Caco-2 (cell line): Measurements from ENCODE around the gene SMIM45.

Experiments
- BruUV-seq: library from RNA; stranded (reverse); fragments of 400-500 nt; replicated peaks from 2 replicates; lab custom pipeline; 2021; lab: Mats Ljungman, UMichigan
- CTCF ChIA-PET: fragments of 300-600 bp; sonication (Branson Sonifier 250); formaldehyde crosslinking; loops from one replicate; lab custom pipeline; 2022; ENCODE audit warnings: antibody characterized with exemption; lab: Charles Lee
- POLR2A ChIA-PET: fragments of 300-600 bp; sonication (Branson Sonifier 250); formaldehyde crosslinking; loops from one replicate; lab custom pipeline; 2022; ENCODE audit warnings: antibody characterized with exemption; lab: Charles Lee
- DNase-seq, 2 experiments: peaks; one replicate each; pipeline versions ENCODE4 v3.0.0 to v3.0.0-alpha.2; 2020 to 2022
- H3K27me3 ChIP-seq: replicated peaks from 2 replicates; pipeline ENCODE4 v1.6.0; 2011; ENCODE audit warnings: low read length; ENCODE audit not compliant: control insufficient read depth, insufficient read depth
- H3K36me3 ChIP-seq: 2 replicates; pipeline ENCODE4 v1.5.1; 2011; ENCODE audit warnings: low read length; ENCODE audit not compliant: control insufficient read depth, insufficient read depth
- H3K4me1 ChIP-seq: fragments of 250-450 bp; sonication (Bioruptor Pico); 2 replicates; pipeline ENCODE4 v1.5.1; 2020; ENCODE audit warnings: mild to moderate bottlenecking
- H3K4me3 ChIP-seq: 2 replicates; pipeline ENCODE4 v1.5.1; 2011; ENCODE audit warnings: low read depth, mild to moderate bottlenecking, control low read depth, low read length
- H3K9me3 ChIP-seq: fragments of 250-450 bp; sonication (Bioruptor Pico); 2 replicates; pipeline ENCODE4 v1.5.1; 2020; ENCODE audit warnings: mild to moderate bottlenecking, moderate library complexity
- H3K27ac Mint-ChIP-seq: one replicate; pipeline ENCODE4 v1.8.0; 2022; ENCODE audit warnings: mixed read lengths; ENCODE audit not compliant: unreplicated experiment
- H3K27me3 Mint-ChIP-seq: one replicate; pipeline ENCODE4 v1.8.0; 2022; ENCODE audit warnings: mixed read lengths; ENCODE audit not compliant: insufficient read depth, unreplicated experiment
- H3K36me3 Mint-ChIP-seq: one replicate; pipeline ENCODE4 v1.8.0; 2022; ENCODE audit warnings: mild to moderate bottlenecking, mixed read lengths; ENCODE audit not compliant: insufficient read depth, unreplicated experiment
- H3K4me1 Mint-ChIP-seq: one replicate; pipeline ENCODE4 v1.8.0; 2022; ENCODE audit warnings: low read depth, mixed read lengths; ENCODE audit not compliant: unreplicated experiment
- H3K4me3 Mint-ChIP-seq: one replicate; pipeline ENCODE4 v1.8.0; 2022; ENCODE audit warnings: mild to moderate bottlenecking, moderate library complexity, mixed read lengths; ENCODE audit not compliant: unreplicated experiment
- H3K9me3 Mint-ChIP-seq: one replicate; pipeline ENCODE4 v1.8.0; 2022; ENCODE audit warnings: mixed read lengths; ENCODE audit not compliant: unreplicated experiment
- CTCF ChIP-seq, 2 experiments: fragments of 200-600 bp in 1 of 2; IDR thresholded peaks; 1 replicate in 1 of 2; 2 replicates in 1 of 2; pipeline versions ENCODE4 v1.5.1 to v1.8.0; 2011 to 2022; ENCODE audit warnings: antibody characterized with exemption in 1 of 2, control low read depth in 1 of 2, inconsistent platforms in 1 of 2, low read depth in 1 of 2, low read length in 1 of 2, mild to moderate bottlenecking in 1 of 2, moderate library complexity in 1 of 2; ENCODE audit not compliant: insufficient read depth in 1 of 2, severe bottlenecking in 1 of 2, unreplicated experiment in 1 of 2
- intact Hi-C: fragments of 100-400 bp; cut with micrococcal nuclease; formaldehyde crosslinking; loops from one replicate; pipeline ENCODE4 v1.10.0; 2022; ENCODE audit not compliant: unreplicated experiment

The SMIM45 gene

GRCh38 chr22:41951898-41952474 is at the start of gene SMIM45:
SMIM45 (plus strand) TSS chr22:41952150.
- intact Hi-C loops: no loop called here
- POLR2A ChIA-PET: no interaction called here
- no TSS peak for BruUV-seq

GRCh38 chr22:41902932-41903421 is 49.0 kb upstream of the SMIM45 start:
- CTCF ChIA-PET: interaction anchor here (1.0 kb wide), 1 partner anchor 206 kb away, joined by 3 read pairs; no protein-coding TSS in a partner anchor
- POLR2A ChIA-PET: interaction anchor here (0.5 to 0.6 kb wide), 2 partner anchors 52 to 144 kb away, joined by 3 read pairs; no protein-coding TSS in a partner anchor
- no peak for DNase-seq

More at GRCh38 chr22:41951898-41952474, at the start of gene SMIM45:
- no peaks in the 10 kb centered on the region for H3K27me3 ChIP-seq
- no peaks in the 10 kb centered on the region for H3K9me3 Mint-ChIP-seq
- peaks cover 6% of the 10 kb centered on the region for H3K4me1 Mint-ChIP-seq
- no peaks in the 10 kb centered on the region for H3K9me3 ChIP-seq
- CTCF ChIA-PET: no interaction called here
- peaks cover under 1% of the 10 kb centered on the region for H3K36me3 Mint-ChIP-seq
- DNase-seq: no peak
- no peak for TF ChIP-seq CTCF (IDR thresholded peaks at IDR 0.05; ENCODE audit: insufficient read depth in 1 of 2, low read depth in 1 of 2, low read length in 1 of 2, severe bottlenecking in 1 of 2, unreplicated experiment in 1 of 2)
- no peaks in the 10 kb centered on the region for H3K27me3 Mint-ChIP-seq
- H3K36me3 ChIP-seq: no peaks in the 10 kb centered on the region
- H3K4me1 ChIP-seq: peaks cover 11% of the 10 kb centered on the region
- no peak within 1 kb of the TSS for H3K4me3 Mint-ChIP-seq
- H3K27ac Mint-ChIP-seq: no peak within 1 kb of the TSS
- H3K4me3 ChIP-seq: no peak within 1 kb of the TSS

More at GRCh38 chr22:41902932-41903421, 49.0 kb upstream of the SMIM45 start:
- no peak overlapping the region for H3K4me3 ChIP-seq
- Mint-ChIP-seq H3K27me3 (no peaks in the 10 kb centered on the region), H3K4me1 (no peaks in the 10 kb centered on the region), H3K27ac (no peak overlapping the region), H3K4me3 (no peak overlapping the region), H3K9me3 (no peaks in the 10 kb centered on the region), H3K36me3 (peaks cover 90% of the 10 kb centered on the region)
- BruUV-seq: no TSS peak
- H3K36me3 ChIP-seq: peaks cover 1% of the 10 kb centered on the region; the same call in 1 of the 2 replicates
- no peaks in the 10 kb centered on the region for H3K27me3 ChIP-seq
- intact Hi-C loops: no loop called here
- TF ChIP-seq CTCF (IDR thresholded peaks at IDR 0.05; ENCODE audit: insufficient read depth in 1 of 2, low read depth in 1 of 2, low read length in 1 of 2, severe bottlenecking in 1 of 2, unreplicated experiment in 1 of 2): no peak
- H3K9me3 ChIP-seq: no peaks in the 10 kb centered on the region
- H3K4me1 ChIP-seq: no peaks in the 10 kb centered on the region
